Esophagus squamous epithelium (tissue), 5 donors: Measurements from ENCODE around the gene CADPS. TPM values are rescaled to one million over a fixed set of nuclear protein-coding genes. Genes with fewer than 3 reads are reported as not detected.

Experiments used
- DNase-seq: peaks from one replicate; lab custom pipeline; 2025; lab: John Stamatoyannopoulos, UW
- H3K27ac ChIP-seq, 4 donors: fragments of 200-600 bp; sonication (generic); one replicate each; pipeline ENCODE4 v1.5.1; 2016 to 2019; ENCODE audit warnings: mild to moderate bottlenecking in 1 of 4
- H3K27me3 ChIP-seq, 4 donors: fragments of 200-600 bp; sonication (generic); 1 replicate in 3 of 4; 2 replicates in 1 of 4; pipeline versions ENCODE4 v1.5.1 to v1.6.0; 2017 to 2021; ENCODE audit warnings: antibody characterized with exemption in 1 of 4
- H3K36me3 ChIP-seq, 3 donors: fragments of 200-600 bp; sonication (generic); one replicate each; pipeline ENCODE4 v1.5.1; 2016 to 2019
- H3K4me1 ChIP-seq, 3 donors: fragments of 200-600 bp; sonication (generic); one replicate each; pipeline ENCODE4 v1.5.1; 2017 to 2019
- H3K4me3 ChIP-seq, 4 donors: fragments of 200-600 bp; sonication (generic); 1 replicate in 3 of 4; 2 replicates in 1 of 4; pipeline ENCODE4 v1.5.1; 2016 to 2019; ENCODE audit warnings: mild to moderate bottlenecking in 2 of 4, moderate library complexity in 1 of 4
- H3K9me3 ChIP-seq, 3 donors: fragments of 200-600 bp; sonication (generic); one replicate each; pipeline ENCODE4 v1.5.1; 2016 to 2019
- CTCF ChIP-seq, 6 experiments: fragments of 450-650 bp in 4 of 6; fragments of 200-600 bp in 2 of 6; sonication (generic) in 2 of 6; IDR thresholded peaks; one replicate each; pipeline ENCODE4 v1.5.1; 2016 to 2019; ENCODE audit warnings: antibody characterized with exemption in 6 of 6, mild to moderate bottlenecking in 4 of 6, moderate library complexity in 4 of 6
- POLR2A ChIP-seq, 4 donors: fragments of 450-650 bp; IDR thresholded peaks; one replicate each; pipeline ENCODE4 v1.6.1; 2017; ENCODE audit warnings: antibody characterized with exemption in 4 of 4, mild to moderate bottlenecking in 4 of 4, moderate library complexity in 3 of 4
- WGBS, 2 donors: methylation state at CpG; one replicate each; pipeline ENCODE4 v1.1.5; 2018; 5-methylcytosine and 5-hydroxymethylcytosine counted together
- intact Hi-C: fragments of 100-400 bp; cut with DNase I; formaldehyde crosslinking; loops from one replicate; pipeline ENCODE4 v1.15.0; 2022
- total RNA-seq, 4 donors: library from RNA; depleted of rRNA; stranded (reverse); fragments of >200 nt; gene quantifications; one replicate each; pipeline ENCODE4 v1.1.0, GENCODE V29; 2016
- donor health status: DM: yes; HTN: yes; CAD: no.

CADPS gene
- total RNA-seq, 4 donors from 2014 or later = 0.09 to 4.8 TPM; not detected in 2

DNA sequence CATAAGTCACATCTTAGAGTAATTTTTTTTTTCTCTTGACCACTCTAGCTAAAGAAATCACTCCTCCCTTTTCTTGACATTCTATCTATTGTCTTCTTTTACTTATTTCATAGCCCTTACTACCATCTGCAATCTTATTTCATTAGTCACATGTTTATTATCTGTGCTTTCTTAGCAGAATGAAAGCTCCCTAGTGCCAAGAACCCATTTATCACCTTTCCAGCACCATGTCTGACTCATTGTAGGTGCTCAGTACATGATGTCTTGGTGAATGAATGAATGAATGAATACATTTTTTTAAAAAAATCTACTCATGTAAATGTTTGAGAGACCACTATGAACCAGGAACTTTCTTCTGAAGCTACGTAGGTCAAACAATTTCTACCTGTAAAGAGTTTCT lies 157.2 kb downstream of the CADPS start:
- Histone ChIP-seq H3K9me3 (no peaks in the 10 kb centered on the region), H3K4me1 (no peaks in the 10 kb centered on the region), H3K27me3 (peaks cover 0 to 9% (median 0%) of the 10 kb centered on the region in 4 donors), H3K36me3 (no peaks in the 10 kb centered on the region), H3K4me3 (no peak overlapping the region), H3K27ac (no peak overlapping the region)
- no peak for DNase-seq
- 38 to 83% methylated on average over 1 of the region's 1 CpG for WGBS, 2 donors
- TF ChIP-seq CTCF (IDR thresholded peaks at IDR 0.05) (no peak), POLR2A (IDR thresholded peaks at IDR 0.05) (no peak)
- intact Hi-C loops = no loop called here

DNA sequence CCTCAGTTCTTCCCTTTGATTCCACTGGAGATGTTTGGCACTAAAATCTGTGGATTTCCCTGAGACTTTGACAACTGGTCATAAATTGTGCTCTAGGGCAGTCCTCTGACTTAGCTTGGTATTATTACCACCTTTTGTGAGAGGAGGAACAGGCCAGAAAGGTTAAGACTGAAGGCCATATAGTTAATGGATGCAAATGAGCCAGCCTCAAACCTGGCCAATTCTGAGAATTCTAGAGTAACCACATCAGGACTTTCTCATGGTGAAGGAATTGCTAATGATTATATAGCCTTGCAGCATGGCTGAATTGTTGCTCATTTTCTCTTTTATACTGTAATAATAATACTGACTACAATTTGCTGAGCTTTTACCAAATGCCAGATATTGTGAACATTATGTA lies 162.5 kb downstream of the CADPS start:
- Histone ChIP-seq H3K4me1 (peaks cover 0 to 12% (median 0%) of the 10 kb centered on the region in 3 donors), H3K9me3 (no peaks in the 10 kb centered on the region), H3K27ac (no peak overlapping the region), H3K4me3 (no peak overlapping the region), H3K27me3 (no peaks in the 10 kb centered on the region), H3K36me3 (no peaks in the 10 kb centered on the region)
- no peak for DNase-seq
- TF ChIP-seq CTCF (IDR thresholded peaks at IDR 0.05) = no peak
- TF ChIP-seq POLR2A (IDR thresholded peaks at IDR 0.05) = no peak
- intact Hi-C loops = no loop called here

DNA sequence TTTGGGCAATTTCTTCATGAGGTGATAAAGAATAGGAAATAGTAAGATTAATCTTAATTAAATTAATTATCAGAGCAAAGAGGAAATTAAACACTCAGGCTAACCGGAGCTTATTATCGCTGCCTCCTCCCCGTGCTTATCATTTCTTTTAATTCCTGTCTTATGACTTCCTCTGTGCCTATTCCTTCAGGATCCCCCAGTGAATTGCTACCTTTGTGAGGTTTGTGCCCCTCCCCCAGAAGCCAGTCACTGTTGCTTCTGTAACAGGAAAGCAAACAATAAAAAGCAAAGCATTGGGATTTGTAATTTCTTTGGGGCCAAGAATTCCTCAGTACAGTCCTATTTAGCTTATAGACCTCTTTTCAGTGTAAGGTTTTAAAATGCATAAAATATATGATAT lies 164.5 kb downstream of the CADPS start:
- 59 to 68% methylated on average over 3 of the region's 3 CpGs for WGBS, 2 donors
- no peak for TF ChIP-seq CTCF (IDR thresholded peaks at IDR 0.05)
- TF ChIP-seq POLR2A (IDR thresholded peaks at IDR 0.05) = no peak
- H3K27ac ChIP-seq = no peak overlapping the region
- H3K4me1 ChIP-seq = peaks cover 0 to 12% (median 0%) of the 10 kb centered on the region in 3 donors
- peaks cover 0 to 8% (median 0%) of the 10 kb centered on the region in 4 donors for H3K27me3 ChIP-seq
- no peaks in the 10 kb centered on the region for H3K36me3 ChIP-seq
- no peak for DNase-seq
- no peaks in the 10 kb centered on the region for H3K9me3 ChIP-seq
- no peak overlapping the region for H3K4me3 ChIP-seq
- intact Hi-C loops = no loop called here

DNA sequence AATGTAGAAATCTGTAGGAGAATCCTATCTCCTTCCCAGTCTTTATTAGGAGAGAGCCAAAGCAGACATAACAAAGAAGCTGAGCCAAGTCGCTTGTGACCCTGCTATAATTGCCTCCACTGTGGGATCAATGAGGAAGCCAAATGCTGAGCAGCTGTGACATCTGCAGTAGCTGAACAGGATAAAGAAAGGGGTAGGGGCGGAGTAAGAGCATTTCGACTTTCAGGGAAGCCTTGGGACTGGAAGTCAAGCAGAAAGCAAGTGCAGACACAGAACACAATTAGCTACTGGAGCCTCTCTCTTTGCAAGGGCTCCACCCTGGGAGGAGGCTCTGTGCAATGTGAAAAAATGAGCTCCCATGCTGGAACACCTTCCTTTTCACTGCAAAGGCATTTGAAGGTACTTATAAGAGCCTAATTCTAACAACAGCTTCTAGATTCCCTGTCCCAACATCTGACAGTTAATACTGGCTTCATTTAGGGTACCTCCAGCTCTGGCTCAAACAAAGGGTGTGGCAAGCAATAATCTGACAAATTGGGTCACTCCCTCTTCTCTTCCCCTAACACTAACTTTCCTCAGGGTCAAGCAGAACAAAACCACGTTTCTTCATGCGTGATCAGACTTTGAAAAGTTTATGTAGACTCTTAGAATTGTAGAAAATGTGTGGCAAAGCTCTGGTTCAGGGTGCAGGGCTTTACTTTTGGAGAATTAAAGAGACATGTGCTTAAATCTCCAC lies 166.4 kb downstream of the CADPS start:
- H3K27ac ChIP-seq = no peak overlapping the region
- DNase-seq = no peak
- H3K36me3 ChIP-seq = no peaks in the 10 kb centered on the region
- intact Hi-C loops = no loop called here
- H3K4me3 ChIP-seq = no peak overlapping the region
- peaks cover 0 to 8% (median 0%) of the 10 kb centered on the region in 4 donors for H3K27me3 ChIP-seq
- peaks cover 0 to 12% (median 0%) of the 10 kb centered on the region in 3 donors for H3K4me1 ChIP-seq
- no peak for TF ChIP-seq POLR2A (IDR thresholded peaks at IDR 0.05)
- H3K9me3 ChIP-seq = no peaks in the 10 kb centered on the region
- 10 to 18% methylated on average over 4 to 5 of the region's 5 CpGs for WGBS, 2 donors

DNA sequence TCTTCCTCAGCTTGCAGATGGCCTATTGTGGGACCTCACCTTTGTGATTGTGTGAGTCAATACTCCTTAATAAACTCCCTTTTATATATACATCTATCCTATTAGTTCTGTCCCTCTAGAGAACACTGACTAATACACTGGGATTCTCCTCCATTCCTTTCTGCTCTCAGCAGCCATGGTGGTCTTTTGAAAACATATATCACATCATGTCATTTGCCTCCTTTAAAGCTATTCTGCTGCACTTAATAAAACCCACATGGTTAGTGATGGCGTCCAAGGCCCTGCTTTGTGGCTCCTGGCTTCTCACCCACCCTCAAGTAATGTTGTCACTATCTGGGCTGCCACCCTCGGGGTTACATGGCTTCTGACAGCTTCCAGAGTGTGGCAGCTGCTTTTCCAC lies 169.5 kb downstream of the CADPS start:
- no peak for TF ChIP-seq POLR2A (IDR thresholded peaks at IDR 0.05)
- no peak for TF ChIP-seq CTCF (IDR thresholded peaks at IDR 0.05)
- Histone ChIP-seq H3K4me3 (no peak overlapping the region), H3K36me3 (no peaks in the 10 kb centered on the region), H3K4me1 (peaks cover 0 to 12% (median 0%) of the 10 kb centered on the region in 3 donors), H3K9me3 (no peaks in the 10 kb centered on the region), H3K27ac (no peak overlapping the region), H3K27me3 (peaks cover 0 to 8% (median 0%) of the 10 kb centered on the region in 4 donors)
- intact Hi-C loops = no loop called here
- 57 to 59% methylated on average over 2 of the region's 2 CpGs for WGBS, 2 donors
- no peak for DNase-seq
